WI38 (cell line): ENCODE results near the gene PLOD1.

ENCODE experiments used
- H3K4me3 ChIP-seq: 2 replicates; pipeline ENCODE4 v1.5.1; 2011; ENCODE audit warnings: low read depth, mild to moderate bottlenecking, control low read depth, low read length
- TF ChIP-seq, protein P1 (sequence below): IDR thresholded peaks from 2 replicates; pipeline ENCODE4 v1.5.1; 2012; ENCODE audit warnings: low read depth, mild to moderate bottlenecking, control low read depth, low read length

PLOD1 gene

GRCh38 chr1:12021616-12022015, 87.1 kb downstream of the PLOD1 start:
- no peak overlapping the region for H3K4me3 ChIP-seq
- TF ChIP-seq, protein P1, sequence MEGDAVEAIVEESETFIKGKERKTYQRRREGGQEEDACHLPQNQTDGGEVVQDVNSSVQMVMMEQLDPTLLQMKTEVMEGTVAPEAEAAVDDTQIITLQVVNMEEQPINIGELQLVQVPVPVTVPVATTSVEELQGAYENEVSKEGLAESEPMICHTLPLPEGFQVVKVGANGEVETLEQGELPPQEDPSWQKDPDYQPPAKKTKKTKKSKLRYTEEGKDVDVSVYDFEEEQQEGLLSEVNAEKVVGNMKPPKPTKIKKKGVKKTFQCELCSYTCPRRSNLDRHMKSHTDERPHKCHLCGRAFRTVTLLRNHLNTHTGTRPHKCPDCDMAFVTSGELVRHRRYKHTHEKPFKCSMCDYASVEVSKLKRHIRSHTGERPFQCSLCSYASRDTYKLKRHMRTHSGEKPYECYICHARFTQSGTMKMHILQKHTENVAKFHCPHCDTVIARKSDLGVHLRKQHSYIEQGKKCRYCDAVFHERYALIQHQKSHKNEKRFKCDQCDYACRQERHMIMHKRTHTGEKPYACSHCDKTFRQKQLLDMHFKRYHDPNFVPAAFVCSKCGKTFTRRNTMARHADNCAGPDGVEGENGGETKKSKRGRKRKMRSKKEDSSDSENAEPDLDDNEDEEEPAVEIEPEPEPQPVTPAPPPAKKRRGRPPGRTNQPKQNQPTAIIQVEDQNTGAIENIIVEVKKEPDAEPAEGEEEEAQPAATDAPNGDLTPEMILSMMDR, result no peak

- TF ChIP-seq, protein P1, result no peak
- no peak overlapping the region for H3K4me3 ChIP-seq
Measured at GRCh38 chr1:12022036-12022435, 87.5 kb downstream of the PLOD1 start.
